ENCODE measurements around the gene LMBR1.

The LMBR1 gene

GRCh38 chr7:156768698-156769472 is 124.1 kb downstream of the LMBR1 start:
- peak overlapping the region; percentile 34 for H3K27ac ChIP-seq
- DNase-seq (ENCODE audit: low read depth, low spot score), result no peak

DNA sequence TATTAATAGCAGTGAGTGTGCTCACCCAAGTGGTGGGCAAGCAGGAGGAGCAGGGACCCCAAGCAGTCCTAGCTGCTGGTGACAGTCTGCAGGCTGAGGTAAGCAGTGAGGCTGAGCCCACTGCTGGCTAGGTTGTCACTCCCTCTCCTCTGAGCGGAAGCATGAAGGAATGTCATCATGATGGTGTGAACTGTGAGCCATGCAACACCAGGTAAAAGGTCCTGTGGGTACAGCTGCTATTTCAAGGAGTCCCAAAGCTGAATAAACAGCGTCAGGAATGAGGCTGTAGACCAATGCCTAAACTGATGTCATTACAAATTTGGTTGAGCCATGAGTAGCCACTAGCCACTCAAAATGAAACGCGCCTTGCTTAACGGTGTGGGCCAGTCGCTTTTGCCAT is 126.3 kb downstream of the LMBR1 start:
- no peak overlapping the region for H3K27ac ChIP-seq
- DNase-seq (ENCODE audit: low read depth, low spot score), result no peak

GRCh38 chr7:156765901-156766656 is 126.9 kb downstream of the LMBR1 start:
- H3K27ac ChIP-seq, result no peak overlapping the region

GRCh38 chr7:156764766-156765165 is 128.2 kb downstream of the LMBR1 start:
- no peak for DNase-seq (ENCODE audit: low read depth, low spot score)
- H3K27ac ChIP-seq, result no peak overlapping the region

More at GRCh38 chr7:156765901-156766656, 126.9 kb downstream of the LMBR1 start:
- DNase-seq (ENCODE audit: low read depth, low spot score), result no peak

DNA sequence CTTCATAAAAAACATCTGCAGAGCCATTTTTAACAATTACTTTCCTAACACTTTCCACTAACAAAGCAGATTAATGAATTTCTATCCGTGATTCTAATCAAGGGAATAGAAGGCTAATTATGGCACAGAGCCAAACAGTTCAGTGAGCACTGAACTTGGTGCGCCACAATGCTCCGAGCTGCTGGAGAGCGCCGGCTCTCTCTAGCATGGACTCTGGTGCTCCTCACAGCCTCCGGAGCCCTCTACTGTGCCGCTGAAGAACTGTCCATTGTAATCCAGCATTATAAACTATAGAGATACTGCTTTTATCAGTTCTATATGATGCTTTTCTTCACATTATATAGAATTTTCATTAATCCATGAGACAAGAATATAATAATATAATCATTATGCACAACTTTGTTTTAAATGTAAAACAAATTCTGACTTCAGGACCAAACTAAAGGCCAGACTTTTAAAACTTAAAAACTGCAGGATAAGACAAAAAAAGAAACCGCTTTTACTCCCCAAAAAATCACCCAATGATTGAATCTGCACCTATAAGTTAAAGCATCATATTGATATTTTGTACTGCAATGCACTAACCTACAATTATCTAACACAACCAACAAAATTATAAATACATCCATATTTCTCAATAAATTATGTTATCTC is 128.8 kb downstream of the LMBR1 start:
- H3K27ac ChIP-seq, result no peak overlapping the region
- DNase-seq (ENCODE audit: low read depth, low spot score), result no peak

DNA sequence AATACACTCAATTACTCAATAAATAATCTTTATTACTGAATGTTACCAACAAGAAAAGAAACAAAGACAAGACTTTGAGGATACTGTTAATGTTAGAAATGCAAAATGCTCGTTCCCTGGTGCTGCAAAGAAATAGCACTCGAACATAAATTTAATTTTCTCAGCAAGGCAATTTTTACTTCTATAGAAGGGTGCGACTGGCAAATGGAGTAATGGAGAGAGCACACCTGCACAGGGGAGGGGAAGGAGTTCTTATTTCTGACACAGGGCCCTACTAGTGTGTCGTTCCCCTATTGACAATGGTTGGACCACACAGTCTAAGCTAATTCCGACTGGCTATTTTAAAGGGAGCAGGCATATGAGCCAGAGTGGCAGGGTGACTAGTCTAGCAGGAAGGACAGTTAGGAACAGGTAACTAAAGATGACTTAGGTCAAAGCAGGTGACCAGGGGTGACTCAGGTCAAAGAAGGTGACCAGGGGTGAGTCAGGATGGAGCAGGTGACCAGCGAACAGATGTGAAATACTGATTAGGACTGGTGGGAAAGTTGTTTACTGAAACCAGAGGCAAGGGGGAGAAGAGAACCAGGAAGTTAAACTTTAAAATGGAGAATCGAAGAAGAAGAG is 133.3 kb downstream of the LMBR1 start:
- H3K27ac ChIP-seq, result no peak overlapping the region
- no peak for DNase-seq (ENCODE audit: low read depth, low spot score)

DNA sequence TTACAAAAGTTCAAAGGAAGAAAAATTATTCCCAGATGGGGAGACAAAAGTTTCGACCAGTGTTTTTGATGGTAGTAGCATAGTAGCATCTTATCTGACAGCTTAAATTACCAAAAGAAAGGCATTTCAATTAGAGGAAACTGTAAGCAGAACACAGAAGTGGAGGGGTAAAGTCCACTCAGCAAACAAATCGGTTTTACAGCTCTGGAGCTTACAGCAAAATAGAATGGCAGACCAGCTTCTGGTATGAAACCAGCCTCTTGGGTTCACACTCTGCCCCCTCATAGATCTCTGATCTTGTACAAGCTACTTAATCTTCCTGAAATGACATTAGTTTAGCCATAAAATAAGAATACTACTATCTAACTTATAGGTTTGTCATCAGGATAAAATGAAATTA is 133.8 kb downstream of the LMBR1 start:
- no peak overlapping the region for H3K27ac ChIP-seq
- DNase-seq (ENCODE audit: low read depth, low spot score), result no peak

DNA sequence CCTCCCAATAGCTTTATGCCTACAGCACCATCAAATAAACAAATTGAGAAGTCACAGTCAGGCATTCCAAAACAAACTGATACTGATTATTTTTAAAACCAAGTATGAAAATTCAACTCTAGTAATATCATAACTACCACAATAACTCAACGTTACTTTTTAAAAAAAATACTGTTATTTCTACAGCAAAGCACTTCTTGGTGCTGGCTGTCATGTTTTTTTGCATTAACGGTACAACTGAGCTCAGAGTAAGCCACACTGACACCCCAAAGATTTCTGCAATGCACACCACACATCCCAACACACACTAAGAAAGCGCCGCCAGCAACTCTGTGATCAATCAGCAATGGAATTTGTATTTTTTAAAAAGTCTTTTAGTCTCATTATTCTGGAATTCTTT is 138.8 kb downstream of the LMBR1 start:
- DNase-seq (ENCODE audit: low read depth, low spot score), result no peak
- H3K27ac ChIP-seq, result no peak overlapping the region

DNA sequence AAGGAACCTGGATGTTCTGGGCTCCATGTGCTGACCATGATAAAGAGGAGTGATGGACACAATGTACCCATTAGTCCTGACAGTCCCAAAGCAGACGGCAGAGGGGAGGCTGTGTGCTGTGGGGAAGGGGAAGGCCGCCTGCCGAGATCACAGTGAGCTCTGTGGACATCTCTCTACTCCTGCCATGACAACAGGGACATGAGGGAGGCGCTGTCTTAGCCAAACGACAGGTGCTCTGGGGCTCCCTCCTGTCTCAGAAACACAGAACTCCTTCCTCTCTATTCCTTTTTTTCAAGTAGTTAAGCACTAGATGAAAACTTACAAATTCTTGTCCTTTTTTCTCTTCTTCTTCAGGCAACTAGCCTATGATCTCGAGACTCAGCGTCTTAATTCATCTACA is 139.4 kb downstream of the LMBR1 start:
- no peak for DNase-seq (ENCODE audit: low read depth, low spot score)
- H3K27ac ChIP-seq, result no peak overlapping the region

DNA sequence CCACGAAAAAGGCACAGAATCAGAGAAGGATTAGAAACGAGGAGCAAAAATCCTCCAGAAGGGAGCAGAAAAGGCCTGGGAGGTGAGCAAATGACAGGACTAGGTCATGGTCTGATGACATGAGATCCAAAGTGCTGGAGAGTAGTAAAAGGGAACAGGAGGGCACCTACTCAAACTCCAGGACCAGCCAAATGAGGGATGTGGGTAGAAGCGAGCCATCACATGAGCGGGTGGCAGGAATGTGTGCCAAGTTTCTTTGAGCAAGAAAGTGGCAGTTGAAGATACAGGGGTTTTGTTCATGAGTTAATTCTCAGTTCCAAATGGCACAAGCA is 139.8 kb downstream of the LMBR1 start:
- no peak for DNase-seq (ENCODE audit: low read depth, low spot score)
- H3K27ac ChIP-seq, result no peak overlapping the region

GRCh38 chr7:156752367-156753228 is 140.4 kb downstream of the LMBR1 start:
- DNase-seq (ENCODE audit: low read depth, low spot score), result no peak
- no peak overlapping the region for H3K27ac ChIP-seq

DNA sequence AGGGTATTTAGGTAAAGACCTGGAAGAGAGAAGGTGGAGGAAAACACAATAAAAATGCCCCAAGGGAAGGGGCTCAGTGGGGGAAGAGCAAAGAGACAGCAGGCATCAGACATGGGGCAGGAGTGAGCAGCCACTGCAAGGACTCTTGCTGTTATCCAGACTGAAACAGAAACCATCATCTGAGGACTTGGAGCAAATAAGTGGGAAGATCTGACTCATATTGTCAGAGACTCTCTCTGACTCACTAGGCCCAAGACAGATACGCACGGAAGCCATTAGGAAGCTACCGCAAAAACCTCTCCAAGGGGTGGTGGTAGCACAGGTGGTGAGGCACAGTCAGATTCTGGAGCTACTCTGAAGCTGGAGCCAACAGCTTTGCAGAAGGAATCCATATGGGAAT is 141.7 kb downstream of the LMBR1 start:
- H3K27ac ChIP-seq, result no peak overlapping the region

DNA sequence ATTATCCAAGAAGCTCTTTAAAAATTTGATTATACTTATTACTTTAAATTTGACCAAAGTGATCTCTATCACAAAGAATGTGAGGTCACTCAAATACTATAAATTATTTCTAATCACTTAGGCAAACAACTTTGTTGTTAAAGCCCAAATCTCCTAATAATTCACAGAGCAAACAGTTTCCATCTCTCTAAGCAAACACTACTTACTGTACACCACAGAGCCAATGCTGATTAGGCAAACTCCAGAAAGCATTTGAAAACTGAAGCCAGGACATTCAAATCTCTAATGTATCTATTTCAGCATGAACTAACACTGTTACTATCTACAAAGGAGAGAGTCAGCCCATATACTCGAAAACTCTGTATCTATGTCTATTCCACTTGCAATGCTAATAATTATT is 145.3 kb downstream of the LMBR1 start:
- H3K27ac ChIP-seq, result no peak overlapping the region
- no peak for DNase-seq (ENCODE audit: low read depth, low spot score)

More for the DNA sequence above, 141.7 kb downstream of the LMBR1 start:
- DNase-seq (ENCODE audit: low read depth, low spot score), result peak; percentile 46

DNA sequence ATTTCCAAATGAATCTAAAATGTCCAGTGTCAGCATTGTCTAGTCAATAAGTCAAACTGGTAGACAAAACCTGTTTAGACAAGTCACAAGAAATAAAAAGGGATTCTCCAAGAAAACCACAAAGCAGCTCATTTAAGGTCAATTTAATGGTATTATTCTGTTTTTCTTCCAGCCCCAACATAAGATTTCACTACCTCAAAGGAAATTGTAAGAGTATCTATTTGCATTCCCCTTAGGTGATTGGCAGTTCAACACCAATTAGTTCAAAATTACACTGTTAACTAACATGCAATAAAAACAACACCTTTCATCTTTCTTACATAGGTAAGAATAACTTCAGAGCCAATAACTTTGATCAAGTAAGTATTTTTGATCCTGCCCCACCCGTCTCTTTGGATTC is 146.1 kb downstream of the LMBR1 start:
- no peak for DNase-seq (ENCODE audit: low read depth, low spot score)
- no peak overlapping the region for H3K27ac ChIP-seq

DNA sequence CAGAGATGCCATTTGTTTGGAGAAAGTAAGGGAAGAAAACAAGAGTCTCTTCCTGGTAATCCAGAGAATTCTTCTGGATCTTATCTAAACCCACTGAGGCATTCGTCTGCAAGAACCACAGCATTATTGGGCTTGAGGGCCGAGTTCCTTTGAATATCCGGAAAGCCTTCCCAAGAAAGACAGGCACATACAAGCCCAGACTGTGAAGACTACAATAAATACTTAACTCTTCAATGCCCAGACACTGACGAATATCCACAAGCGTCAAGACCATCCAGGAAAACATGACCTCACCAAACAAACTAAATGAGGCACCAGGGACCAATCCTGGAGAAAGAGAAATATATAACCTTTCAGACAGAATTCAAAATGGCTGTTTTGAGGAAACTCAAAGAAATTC is 153.4 kb downstream of the LMBR1 start:
- H3K27ac ChIP-seq, result no peak overlapping the region
- DNase-seq (ENCODE audit: low read depth, low spot score), result no peak

DNA sequence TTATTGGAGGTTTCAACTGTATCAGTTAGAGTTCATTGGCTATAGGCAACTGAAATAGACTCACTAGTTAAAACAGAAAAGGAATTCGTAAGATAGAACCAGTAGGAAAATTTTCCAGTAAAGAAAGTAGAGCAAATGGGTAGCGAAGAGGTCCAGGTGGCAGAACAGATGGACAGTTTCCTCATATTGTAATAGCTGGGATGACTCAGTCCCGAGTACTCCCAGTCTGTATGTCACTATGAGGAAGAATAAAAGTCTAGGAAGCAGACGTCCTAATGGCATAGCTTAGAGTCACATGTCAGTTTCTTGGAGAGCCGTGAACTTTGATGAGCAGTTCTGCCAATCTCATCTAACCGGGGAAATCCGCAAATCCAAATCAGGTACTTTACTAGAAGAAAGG is 157.1 kb downstream of the LMBR1 start:
- no peak for DNase-seq (ENCODE audit: low read depth, low spot score)
- H3K27ac ChIP-seq, result no peak overlapping the region

DNA sequence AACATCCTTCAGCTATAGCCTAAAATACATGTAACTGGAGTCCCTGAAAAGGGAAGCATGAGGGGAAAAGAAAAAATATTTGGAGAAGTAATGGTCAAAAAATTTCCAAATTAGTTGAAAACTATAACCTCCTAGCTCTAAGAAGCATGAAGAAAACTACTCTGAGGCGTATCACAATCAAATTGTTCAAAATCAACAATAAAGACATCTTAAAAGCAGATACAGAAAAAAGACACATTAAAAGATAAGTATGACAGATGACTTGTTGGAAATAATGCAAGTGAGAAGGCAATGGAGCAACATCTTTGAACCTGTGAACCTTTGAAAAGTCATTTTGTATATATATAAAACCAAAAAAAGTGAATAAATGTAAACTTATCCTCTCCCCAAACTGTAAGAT is 159.3 kb downstream of the LMBR1 start:
- no peak for DNase-seq (ENCODE audit: low read depth, low spot score)
- no peak overlapping the region for H3K27ac ChIP-seq

- no peak for DNase-seq (ENCODE audit: low read depth, low spot score)
Observed at GRCh38 chr7:156732091-156732625, 160.8 kb downstream of the LMBR1 start.

GRCh38 chr7:156731651-156732050 is 161.3 kb downstream of the LMBR1 start:
- H3K27ac ChIP-seq, result no peak overlapping the region
- no peak for DNase-seq (ENCODE audit: low read depth, low spot score)

More at GRCh38 chr7:156732091-156732625, 160.8 kb downstream of the LMBR1 start:
- no peak overlapping the region for H3K27ac ChIP-seq

- H3K27ac ChIP-seq, result no peak overlapping the region
- DNase-seq (ENCODE audit: low read depth, low spot score), result no peak
Observed at GRCh38 chr7:156725936-156726335, 167.0 kb downstream of the LMBR1 start.
